NOMO-1 treated with dmso at 0.1 percent for 144 hours (cell line): ENCODE results near the gene THY1.
"Not testable (repeated sequence)": the region's sequence is repeated elsewhere in the genome, so short reads cannot be mapped to it uniquely, and the experiment has no call there.

ENCODE experiments used
- DNase-seq: peaks from one replicate; lab custom pipeline; 2025; ENCODE audit not compliant: unreplicated experiment; lab: John Stamatoyannopoulos, UW

THY1 gene

DNA sequence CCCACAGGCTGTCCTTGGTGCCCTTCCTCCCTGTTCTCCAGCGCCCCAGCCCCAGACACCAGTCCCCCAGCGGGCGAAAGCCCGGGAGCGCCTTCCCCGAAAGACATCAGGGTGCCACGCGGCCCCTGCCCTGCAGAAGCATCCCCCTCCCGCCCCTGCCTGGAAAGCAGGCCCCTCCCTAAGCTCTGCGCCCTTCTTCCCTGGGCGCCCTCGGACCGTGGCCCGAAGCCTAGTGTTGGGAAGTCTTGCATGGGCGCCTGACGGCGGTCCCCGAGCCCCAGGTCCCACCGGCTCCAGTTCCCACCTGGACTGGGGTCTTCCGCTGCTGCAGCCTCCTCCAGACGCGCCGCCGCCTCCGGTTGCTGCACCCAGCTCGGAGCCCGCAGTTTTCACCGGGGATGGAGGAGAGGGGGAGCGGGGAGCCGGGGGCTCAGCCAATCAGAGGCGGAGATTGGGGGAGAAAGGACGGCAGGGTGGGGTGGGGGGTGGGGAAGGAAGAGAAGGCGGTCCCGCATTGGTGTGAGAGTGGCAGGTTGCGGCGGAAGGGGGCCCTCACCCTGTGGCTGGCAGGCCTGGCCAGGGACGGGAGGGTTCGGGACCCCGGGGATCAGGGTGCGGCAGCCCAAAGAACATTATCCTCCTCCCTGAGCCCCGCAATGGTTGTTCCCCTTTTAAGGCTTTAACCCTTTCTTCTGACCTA, at the start of gene THY1:
THY1 (minus strand) TSS at position 364 of the 700 bp plus-strand sequence. CDS start 2,267 bp downstream, outside the sequence.
- no peak for DNase-seq

DNA sequence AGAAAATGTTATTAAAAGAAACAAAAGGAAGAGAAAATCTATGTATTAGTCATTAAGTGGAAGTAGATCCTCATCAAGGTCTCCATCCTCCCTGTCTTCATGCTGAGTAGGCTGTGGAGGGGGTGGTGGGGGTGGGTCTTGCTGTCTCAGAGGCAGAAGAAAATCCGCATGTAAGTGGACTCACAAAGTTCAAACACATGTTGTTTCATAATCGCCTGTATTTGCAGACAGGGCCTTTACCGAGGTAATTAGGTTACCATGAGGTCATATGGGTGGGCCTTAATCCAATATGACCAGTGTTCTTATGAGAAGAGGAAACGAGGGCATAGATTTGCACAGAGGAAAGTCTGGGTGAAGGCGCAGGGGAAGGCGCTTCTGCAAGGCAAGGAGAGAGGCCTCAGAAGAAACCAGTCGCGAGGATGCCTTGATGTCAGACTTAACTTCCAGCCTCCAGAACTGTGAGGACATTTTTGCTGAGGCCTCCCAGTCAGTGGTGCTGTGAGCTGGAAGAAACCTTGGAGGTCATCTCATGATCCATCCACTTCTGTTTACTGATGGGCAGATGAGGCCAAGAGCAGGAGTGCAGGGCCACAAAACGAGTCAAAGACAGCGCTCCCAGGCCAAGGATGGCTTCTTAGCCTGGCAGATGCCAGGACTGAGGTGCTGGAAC, 49.3 kb upstream of the THY1 start:
- no peak for DNase-seq

DNA sequence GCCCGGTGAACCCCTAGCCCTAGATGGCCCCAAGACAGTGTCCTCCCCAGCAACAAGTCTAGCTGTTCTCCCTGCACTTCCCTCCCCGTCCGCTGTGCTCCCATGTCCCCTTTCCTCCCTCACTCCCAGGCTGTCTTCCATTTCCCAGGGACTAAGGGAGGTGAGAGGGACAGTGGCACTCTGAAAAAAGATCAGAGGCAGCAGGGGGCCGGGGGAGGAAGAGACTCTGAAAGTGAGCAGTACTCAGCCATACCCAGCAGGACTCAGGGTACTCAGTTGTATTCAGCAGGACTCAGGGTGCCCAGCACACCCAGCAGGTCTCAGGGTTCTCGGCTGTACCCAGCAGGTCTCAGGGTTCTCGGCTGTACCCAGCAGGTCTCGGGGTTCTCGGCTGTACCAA, 48.4 kb upstream of the THY1 start:
- DNase-seq = no peak

DNA sequence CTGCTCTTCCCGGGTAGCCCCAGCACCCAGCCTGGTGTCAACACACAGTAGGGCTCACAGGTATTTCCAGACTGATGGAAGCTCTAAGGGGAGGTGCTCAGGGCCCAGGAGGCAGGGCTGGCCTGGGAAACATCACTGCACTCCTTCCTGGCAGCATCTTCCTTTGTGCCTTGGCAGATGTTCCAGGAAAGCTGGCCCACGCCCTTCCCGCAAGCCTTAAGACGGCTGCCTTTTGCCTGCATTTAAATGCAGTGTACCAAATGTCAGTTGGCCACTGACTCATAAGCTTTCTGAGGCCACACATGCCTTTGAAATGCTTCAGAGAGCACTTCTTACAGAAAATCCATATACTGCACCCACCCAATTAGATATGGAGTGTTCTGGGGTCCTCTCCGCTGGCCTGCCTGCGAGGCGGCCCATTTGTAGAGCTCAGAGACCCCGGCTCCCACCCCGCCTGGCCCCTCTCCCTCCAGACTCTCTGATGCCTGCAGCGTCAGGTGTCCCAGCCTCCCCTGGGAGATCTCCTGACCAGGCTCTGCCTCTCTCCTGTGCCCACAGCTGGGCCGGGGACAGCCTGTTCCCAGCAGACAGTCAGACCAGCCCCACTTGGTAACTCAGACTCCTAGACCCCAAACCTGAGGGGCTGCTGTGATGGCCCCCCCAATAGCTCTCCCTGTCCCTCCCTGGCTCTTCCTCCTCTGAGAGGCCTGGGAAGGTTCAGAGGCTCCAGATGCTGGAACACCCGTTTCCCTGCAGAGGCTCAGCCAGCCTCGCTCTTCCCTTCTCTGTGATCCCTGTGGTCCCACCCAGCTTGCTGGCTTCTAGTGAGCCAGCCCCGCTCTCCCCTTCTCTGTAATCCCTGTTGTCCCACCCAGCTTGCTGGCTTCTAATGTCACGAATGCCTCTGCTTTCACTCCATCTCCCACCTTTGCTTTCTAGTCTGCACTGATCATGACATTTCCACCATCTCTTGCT, 47.6 kb upstream of the THY1 start:
- DNase-seq = no peak

DNA sequence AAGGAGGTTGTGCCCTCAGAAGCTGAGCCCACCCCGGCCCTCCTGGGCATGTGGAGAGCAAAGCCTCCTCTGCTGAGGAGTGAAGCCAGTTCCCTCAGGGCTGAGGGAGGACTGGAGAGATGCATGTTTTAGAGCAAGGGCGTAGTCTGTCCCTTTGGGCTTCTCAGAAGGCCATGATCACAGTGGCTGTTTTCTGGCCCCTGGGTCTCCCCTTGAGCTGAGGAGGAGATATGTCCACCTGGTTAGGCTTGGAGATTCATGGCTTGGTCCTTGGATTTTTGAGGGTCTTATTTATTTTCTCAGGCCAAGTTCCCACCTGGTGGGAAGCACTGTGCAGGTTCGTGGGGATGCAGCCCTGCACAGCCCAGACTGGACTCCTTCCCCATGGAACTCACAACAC, 46.5 kb upstream of the THY1 start:
- no peak for DNase-seq

DNA sequence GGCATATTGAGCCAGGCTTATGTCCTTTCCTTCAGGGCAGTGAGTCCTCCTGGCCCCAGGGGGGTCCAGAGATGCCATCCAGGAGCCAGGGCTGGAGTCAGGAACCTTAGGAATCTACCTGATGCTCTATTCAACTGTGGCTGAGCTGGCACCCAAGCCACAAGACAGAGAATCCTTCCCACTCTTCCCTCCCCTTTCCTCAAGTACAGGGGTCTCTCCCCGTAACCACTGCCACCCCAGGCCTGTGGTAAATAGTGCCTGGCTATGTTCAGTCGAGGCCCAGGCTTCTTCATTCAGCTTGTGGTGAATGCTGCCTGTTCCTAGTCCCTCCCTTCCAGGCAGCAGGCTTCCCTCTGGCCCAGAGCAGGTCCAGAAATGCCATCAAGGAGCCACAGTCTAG, 45.5 kb upstream of the THY1 start:
- DNase-seq = no peak

DNA sequence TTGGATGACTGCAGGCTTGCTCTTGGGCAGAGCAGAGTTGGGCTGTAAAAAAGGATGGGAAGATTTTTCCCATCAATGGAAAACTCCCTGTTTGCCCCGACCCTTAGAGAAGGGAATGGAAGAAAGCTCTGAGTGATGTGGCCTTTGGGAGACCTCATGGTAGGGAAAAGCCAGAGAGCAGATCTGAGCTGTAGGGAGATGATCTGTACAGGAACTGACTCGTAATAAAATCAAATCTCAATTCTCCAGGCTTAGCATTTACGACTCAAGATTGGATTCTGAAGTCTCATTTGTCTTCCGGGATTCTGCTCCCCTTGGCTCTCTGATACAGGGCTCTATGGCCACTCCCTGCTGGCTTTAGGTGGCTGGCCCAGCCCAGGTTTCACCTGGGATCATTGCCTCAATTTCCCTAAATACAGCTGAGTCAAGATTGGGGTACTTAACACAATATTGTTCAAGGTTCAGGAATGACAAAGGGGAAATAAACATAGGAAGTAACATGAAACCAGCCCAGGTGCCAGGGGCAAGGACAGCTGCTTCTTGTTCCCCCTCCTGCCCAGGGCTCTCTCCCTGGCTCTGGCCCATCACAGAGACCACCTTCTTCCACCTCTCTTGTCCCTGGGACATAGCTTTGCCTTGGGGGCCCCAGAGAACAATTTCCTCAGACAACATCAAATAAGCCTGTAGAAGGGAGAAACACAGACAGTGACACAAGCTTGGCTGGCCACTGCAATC, 38.4 kb upstream of the THY1 start:
- no peak for DNase-seq

DNA sequence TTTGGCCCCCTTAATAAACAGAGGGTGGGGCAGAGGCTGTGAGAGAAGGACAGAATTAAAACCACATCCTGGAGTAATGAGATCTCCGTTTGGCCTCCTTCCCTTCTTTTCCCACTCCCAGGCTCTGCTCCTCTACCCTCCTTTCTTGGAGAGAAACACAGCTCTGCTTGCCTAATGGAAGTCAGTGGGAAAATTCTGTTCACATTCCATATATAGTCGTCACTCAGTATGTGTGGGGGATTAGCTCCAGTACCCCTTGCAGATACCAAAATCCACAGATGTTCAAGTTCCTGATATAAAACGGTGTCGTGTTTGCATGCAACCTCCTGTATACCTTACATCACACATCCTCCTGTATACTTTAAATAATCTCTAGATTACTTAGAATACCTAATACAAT, 37.6 kb upstream of the THY1 start:
- no peak for DNase-seq

DNA sequence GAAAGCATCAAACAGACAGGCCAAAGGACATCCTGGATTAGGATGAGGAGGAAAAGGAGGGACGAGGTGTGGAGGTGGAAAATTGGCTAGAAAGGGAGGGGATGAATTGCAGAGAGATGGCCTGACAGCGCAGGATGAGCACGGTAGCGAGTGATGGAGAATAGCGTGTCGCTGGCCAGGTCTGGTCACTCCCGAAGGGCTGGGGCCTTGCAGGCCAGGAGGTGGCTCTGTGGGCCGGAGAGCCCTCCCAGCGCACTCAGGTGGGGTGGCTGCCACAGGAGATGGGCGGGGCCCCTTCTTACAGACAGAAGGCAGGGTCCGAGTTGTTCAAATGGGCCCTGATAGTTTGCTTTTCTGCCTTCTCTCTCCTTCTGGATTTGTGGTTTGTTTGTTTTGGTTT, 37.1 kb upstream of the THY1 start:
- DNase-seq = no peak

DNA sequence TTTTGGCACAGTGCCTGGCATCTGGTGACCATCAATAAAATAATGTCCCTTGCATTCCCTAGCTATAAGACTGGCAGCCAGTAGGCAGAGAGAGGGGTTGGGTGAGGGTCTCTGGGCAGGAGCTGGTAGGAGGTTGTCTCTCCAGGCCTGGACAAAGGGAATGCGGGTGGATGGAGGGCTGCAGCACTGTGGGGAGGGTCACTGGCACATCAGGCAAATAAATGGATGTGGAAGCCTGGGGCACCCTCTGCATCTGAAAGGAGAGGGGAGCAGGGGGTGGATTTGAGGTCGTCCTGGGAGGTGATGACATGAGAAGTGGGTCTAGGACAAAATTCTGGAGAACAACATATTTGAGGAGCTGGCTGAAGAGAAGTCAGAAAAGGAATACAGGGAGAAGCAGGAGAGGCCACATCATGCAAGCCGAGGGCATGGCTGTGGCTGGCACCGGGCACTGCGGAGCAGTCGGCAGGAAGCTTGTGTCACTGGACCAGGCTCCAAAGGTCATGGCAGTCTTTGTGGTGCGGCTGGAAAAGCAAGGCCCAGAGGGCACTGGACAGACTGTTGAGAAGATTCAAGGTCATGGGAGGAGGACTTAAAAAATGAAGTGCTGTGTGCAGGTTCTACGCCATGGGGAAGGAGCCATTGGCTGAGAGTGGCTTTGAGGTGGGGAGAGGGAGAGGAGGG, 36.5 kb upstream of the THY1 start:
- DNase-seq = no peak

DNA sequence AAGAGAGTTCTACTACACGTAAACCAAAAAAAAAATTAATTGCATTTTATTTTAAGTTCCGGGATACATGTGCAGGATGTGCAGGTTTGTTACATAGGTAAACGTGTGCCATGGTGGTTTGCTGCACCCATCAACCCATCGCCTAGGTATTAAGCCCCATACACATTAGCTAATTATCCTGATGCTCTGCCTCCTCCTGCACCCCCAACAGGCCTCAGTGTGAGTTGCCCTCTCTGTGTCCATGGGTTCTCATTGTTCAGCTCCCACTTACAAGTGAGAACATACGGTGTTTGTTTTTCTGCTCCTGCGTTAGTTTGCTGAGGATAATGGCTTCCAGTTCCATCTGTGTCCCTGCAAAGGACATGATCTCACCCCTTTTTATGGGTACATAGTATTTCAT, 32.7 kb upstream of the THY1 start:
- not testable (repeated sequence) for DNase-seq

DNA sequence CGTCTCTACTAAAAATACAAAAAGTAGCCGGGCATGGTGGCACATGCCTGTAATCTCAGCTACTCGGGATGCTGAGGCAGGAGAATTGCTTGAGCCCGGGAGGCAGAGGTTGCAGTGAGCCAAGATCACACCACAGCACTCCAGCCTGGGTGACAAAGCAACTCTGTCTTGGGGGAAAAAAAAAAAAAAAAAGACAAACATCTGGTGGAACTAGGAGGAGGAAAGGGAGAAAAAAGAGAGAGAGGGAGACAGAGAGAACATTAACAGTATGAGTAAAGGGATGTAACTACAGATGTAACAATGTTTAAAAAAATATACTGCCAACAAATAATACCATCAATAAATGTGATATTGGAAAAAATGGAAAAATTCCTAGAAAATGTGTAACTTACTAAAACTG, 32.3 kb upstream of the THY1 start:
- DNase-seq = not testable (repeated sequence)

DNA sequence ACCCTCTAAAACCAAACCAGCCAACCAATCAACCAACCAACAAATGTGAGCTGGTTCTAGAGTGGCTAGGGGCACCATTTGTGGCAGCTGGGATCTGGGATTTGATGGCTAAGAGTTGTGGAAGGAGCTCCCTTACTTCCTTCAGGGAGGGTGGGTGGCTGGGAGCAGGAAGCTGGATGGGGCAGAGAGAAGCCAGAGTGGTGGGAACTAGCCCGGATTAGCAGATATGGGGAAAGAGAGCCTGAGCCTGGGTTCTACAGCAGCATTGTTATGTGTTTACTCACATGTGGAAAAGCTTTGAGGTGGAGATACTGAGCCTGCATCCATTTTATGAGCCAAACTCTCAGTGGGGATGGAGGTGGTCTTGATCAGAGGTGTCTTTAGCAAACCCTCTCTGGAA, 30.9 kb upstream of the THY1 start:
- no peak for DNase-seq

DNA sequence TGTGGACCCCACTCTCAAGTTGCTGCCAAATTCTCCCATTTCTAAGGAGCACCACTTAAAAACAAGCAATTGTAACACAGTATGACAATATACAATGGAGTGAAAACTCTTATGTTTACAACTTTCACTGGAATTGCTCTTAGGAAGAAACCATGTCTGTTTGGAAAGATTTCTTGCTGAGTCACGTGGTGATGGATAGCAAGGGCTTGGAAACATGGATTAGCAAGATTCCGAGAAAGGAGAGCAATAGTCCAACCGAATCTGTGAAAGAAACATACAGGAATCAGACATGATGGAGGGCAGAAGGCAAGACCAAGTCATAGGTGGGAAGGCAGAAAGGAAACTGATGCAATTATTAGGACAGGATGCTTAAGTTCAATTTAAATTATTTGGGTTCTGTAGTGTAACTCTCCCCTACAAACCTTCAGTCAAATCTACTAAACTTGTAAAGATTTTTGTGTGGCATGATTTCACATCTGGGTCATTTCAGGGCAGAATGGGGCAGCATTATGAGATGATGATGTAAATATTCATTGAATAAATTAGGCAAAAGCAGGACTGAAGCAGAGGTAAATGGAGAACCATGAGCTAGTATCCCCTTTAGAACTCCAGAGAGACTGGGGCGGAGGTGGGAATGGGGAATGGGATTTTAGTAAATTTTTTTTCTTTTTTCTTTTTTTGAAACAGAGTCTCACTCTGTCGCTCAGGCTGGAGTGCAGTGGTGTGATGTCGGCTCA, 27.8 kb upstream of the THY1 start:
- no peak for DNase-seq

DNA sequence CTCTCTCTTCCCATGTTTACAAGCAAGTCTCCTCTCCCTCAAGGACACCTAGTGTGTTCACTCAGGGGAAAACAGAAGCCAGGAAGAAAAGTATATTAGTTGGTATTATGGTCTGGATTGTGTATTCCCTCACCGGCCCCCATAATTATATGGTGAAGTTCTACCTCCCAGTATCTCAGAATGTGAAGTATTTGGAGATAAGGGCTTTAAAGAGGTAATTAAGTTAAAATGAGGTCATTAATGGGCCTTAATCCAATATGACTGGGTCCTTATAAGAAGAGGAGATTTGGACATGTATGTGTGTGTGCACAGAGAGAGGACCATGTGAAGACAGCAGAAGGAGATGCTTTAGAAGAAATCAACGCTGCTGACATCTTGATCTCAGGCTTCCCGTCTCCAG, 26.5 kb upstream of the THY1 start:
- no peak for DNase-seq

DNA sequence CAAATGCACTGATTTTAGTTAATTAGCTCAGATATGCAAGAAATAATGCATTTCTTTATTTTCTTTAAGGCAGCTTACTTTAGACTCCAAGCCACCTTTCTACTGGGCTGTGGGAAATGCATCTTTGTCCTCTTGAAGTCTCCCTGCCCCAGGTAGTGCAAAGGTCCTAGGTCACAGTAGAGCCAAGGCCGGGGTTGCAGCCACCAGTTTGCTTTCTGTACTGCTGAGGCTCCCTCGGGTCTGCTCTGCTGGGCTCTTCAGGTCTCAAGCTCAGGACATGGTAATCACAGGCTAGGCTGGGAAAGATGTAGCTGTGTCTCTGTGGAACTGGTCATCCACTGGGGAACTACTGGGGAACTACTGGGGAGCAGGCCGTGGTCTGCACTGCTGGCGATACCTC, 25.4 kb upstream of the THY1 start:
- no peak for DNase-seq

DNA sequence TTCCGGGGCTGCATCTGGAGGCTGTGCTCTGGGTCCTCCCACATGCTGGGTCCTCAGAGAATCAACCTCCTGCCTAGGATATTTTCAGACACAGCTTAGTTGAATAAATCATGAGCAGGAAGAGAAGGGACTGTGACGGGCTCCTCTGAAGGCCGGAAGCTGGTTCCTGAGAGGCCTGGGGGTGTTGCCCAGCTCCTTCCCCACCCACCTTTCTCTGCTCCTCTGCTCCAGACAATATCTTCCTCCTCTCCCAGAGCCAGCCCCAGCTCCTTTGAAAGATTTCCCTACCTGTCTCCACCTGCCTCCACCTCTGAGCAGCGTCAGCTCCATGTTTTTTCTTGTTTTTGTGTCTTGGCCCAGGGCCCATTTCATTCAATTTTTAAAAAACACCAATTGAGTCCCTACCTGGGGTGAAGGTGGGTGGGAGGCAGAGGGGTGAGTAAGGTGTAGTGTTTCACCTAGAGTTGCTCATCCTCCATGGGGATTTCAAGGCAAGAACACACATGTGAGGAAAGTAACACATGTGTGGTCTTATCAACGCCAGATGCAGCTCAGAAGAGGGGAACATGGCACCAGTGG, 24.8 kb upstream of the THY1 start:
- DNase-seq = no peak

DNA sequence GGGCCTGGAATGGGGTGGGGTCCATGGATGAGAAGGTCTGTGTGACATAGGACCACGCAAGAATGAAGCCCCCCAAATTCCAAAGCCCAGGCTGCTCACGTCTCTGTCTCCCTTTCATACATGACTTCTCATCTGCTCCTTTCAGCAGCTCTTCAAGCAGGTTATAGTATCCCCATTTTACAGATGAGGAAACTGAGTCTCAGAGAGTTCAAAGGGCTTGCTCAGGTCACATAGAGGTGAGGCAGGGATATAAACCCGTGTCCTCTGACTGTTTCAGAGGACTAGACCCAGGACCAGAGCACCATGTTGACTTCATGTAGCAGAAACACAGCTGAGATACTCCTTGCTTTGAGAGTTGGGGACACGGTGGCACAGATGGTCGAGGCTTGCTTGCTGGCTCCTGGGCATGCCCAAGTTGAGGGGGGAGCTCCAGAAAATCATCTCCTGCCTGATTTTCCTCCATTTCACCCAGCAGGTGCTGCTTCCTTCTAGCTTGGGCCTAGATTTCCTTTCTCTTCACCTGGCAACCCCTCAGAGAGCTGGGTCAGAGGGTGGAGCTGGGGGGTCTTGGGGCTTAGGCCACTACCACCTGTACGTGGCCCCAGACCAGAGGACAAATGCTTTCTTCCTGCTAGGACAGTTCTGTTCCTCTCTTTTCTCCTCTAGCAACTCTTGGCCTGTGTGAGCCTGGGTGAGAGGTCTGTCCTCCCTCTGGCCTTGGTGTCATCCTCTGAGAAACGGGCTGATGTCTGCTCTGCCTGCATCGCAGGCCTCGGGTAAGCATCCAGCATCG, 24.1 kb upstream of the THY1 start:
- DNase-seq = no peak

DNA sequence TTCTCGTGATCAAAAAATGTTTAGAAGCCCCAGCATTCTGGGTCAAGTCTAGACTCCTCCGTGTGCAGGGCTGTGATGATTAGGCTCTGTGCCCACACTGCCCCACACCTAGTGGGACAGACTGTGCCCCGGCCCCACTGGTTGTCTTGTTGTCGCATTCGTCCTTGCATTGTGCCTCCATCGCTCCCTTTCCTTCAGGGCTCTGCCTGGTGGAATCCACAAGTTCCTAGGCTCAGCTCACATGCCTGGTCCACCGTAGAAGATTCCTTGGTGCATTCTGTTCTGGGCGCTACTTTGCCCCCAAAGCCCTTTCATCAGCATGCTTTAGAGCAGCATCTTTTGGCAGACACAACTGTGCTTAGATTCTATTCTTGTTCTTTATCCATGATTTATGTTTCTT, 23.5 kb upstream of the THY1 start:
- DNase-seq = no peak
